Keratinocyte (primary cell): Measurements from ENCODE around the gene CFAP20. TPM values are rescaled to one million over a fixed set of nuclear protein-coding genes. Genes with fewer than 3 reads are reported as not detected.
"Not testable (repeated sequence)": the region's sequence is repeated elsewhere in the genome, so short reads cannot be mapped to it uniquely, and the experiment has no call there.

Source experiments
- DNase-seq: peaks from one replicate; pipeline ENCODE4 v3.0.0-alpha.2; 2011; ENCODE audit warnings: low read depth, missing footprints, low spot score
- FAIRE-seq: peaks from 2 replicates; lab custom pipeline; 2011; peaks lifted over from hg19 to GRCh38; lab: Jason Lieb, UNC
- H2AFZ ChIP-seq: 2 replicates; pipeline ENCODE4 v1.6.0; 2012; ENCODE audit warnings: low read length, control low read depth, inconsistent platforms; ENCODE audit not compliant: control insufficient read depth
- H3K27ac ChIP-seq: 2 replicates; pipeline ENCODE4 v1.5.1; 2011; ENCODE audit warnings: low read length; ENCODE audit not compliant: control insufficient read depth, insufficient read depth
- H3K27me3 ChIP-seq: 3 replicates; pipeline ENCODE4 v1.6.0; 2011; ENCODE audit warnings: low read length; ENCODE audit not compliant: control insufficient read depth, insufficient read depth; ENCODE audit errors: extremely low read depth
- H3K36me3 ChIP-seq, 2 experiments: 2 replicates in 1 of 2; 3 replicates in 1 of 2; pipeline ENCODE4 v1.5.1; 2011; ENCODE audit warnings: low read length in 2 of 2, mild to moderate bottlenecking in 1 of 2; ENCODE audit not compliant: control insufficient read depth in 2 of 2, insufficient read depth in 2 of 2; ENCODE audit errors: extremely low read depth in 1 of 2
- H3K4me1 ChIP-seq: 3 replicates; pipeline ENCODE4 v1.5.1; 2011; ENCODE audit warnings: low read length; ENCODE audit not compliant: control insufficient read depth, insufficient read depth; ENCODE audit errors: extremely low read depth
- H3K4me2 ChIP-seq: 3 replicates; pipeline ENCODE4 v1.6.0; 2011; ENCODE audit warnings: low read depth, low read length; ENCODE audit not compliant: control insufficient read depth, insufficient read depth; ENCODE audit errors: extremely low read depth
- H3K4me3 ChIP-seq, 3 experiments: fragments of 200-600 bp in 1 of 3; sonication (generic) in 1 of 3; 2 replicates in 2 of 3; 3 replicates in 1 of 3; pipeline ENCODE4 v1.5.1; 2011 to 2016; ENCODE audit warnings: low read length in 3 of 3, mild to moderate bottlenecking in 3 of 3, control low read depth in 2 of 3, inconsistent platforms in 1 of 3, low read depth in 1 of 3, mixed read lengths in 1 of 3, mixed run types in 1 of 3, moderate library complexity in 1 of 3; ENCODE audit not compliant: control insufficient read depth in 2 of 3, insufficient read depth in 2 of 3; ENCODE audit errors: extremely low read depth in 1 of 3
- H3K79me2 ChIP-seq: 2 replicates; pipeline ENCODE4 v1.6.0; 2012; ENCODE audit warnings: low read length; ENCODE audit not compliant: control insufficient read depth, insufficient read depth
- H3K9ac ChIP-seq: 3 replicates; pipeline ENCODE4 v1.6.0; 2011; ENCODE audit warnings: low read length; ENCODE audit not compliant: control insufficient read depth, insufficient read depth; ENCODE audit errors: extremely low read depth
- H3K9me1 ChIP-seq: 3 replicates; pipeline ENCODE4 v1.6.0; 2011; ENCODE audit warnings: low read length; ENCODE audit not compliant: control insufficient read depth, insufficient read depth; ENCODE audit errors: extremely low read depth
- H3K9me3 ChIP-seq: 2 replicates; pipeline ENCODE4 v1.5.1; 2012; ENCODE audit warnings: low read depth, low read length; ENCODE audit not compliant: control insufficient read depth
- H4K20me1 ChIP-seq: 3 replicates; pipeline ENCODE4 v1.6.0; 2011; ENCODE audit warnings: low read length; ENCODE audit not compliant: control insufficient read depth, insufficient read depth; ENCODE audit errors: extremely low read depth
- CTCF ChIP-seq, 3 experiments: IDR thresholded peaks in 1 of 3; conservative IDR thresholded peaks in 1 of 3; optimal IDR thresholded peaks in 1 of 3; 2 replicates in 2 of 3; 3 replicates in 1 of 3; pipeline versions ENCODE3 to v1.5.1; 2011; ENCODE audit warnings: low read length in 3 of 3, mild to moderate bottlenecking in 3 of 3, moderate library complexity in 2 of 3, control low read depth in 1 of 3, inconsistent platforms in 1 of 3; ENCODE audit not compliant: insufficient read depth in 2 of 3; ENCODE audit errors: extremely low read depth in 1 of 3
- EZH2 ChIP-seq: IDR thresholded peaks from one replicate; pipeline ENCODE4 v1.6.1; 2012; ENCODE audit warnings: inconsistent platforms, mild to moderate bottlenecking, low read length, moderate library complexity
- dilution Hi-C: fragments of 300-500 bp; cut with MboI; formaldehyde crosslinking; loops from one replicate; pipeline ENCODE4 v1.7.0; 2020; ENCODE audit warnings: low sequenced_read_pairs; ENCODE audit not compliant: extremely low pct_ligation_motif_present
- polyA plus RNA-seq, 5 experiments: library from polyadenylated mRNA; depleted of rRNA in 3 of 5; stranded (reverse) in 3 of 5; stranded (forward) in 1 of 5; unstranded in 1 of 5; fragments of >200 nt; gene quantifications; 1 replicate in 1 of 5; 2 replicates in 3 of 5; 3 replicates in 1 of 5; pipeline versions ENCODE4 v1.2.1 to v1.2.3, GENCODE V29; 2011 to 2012; ENCODE audit warnings: missing spikeins in 2 of 5, low read depth in 1 of 5, low replicate concordance in 1 of 5

CFAP20 gene
- polyA plus RNA-seq, 1 donor (not counting 4 experiments of a cell fraction or from before 2014, with no cell fraction given): 52.0 TPM

GRCh38 chr16:58094791-58095574, 34.2 kb downstream of the CFAP20 start:
- no peak for FAIRE-seq
- H3K36me3 ChIP-seq: no peaks in the 10 kb centered on the region
- no peaks in the 10 kb centered on the region for H4K20me1 ChIP-seq
- no peak for DNase-seq
- TF ChIP-seq EZH2 (no peak), CTCF (optimal IDR thresholded peaks at IDR 0.05 in 1 of 3, IDR thresholded peaks at IDR 0.05 in 1 of 3, conservative IDR thresholded peaks at IDR 0.05 in 1 of 3; ENCODE audit: extremely low read depth in 1 of 3, insufficient read depth in 2 of 3, low read length in 3 of 3) (no peak)
- H3K4me1 ChIP-seq: peaks cover 12% of the 10 kb centered on the region
- no peaks in the 10 kb centered on the region for H3K79me2 ChIP-seq
- H3K4me3 ChIP-seq: no peak overlapping the region
- H3K9me3 ChIP-seq: no peaks in the 10 kb centered on the region
- H3K4me2 ChIP-seq: no peak overlapping the region
- no peak overlapping the region for H3K9ac ChIP-seq
- no peak overlapping the region for H2AFZ ChIP-seq
- no peak overlapping the region for H3K27ac ChIP-seq
- dilution Hi-C loops: no loop called here
- no peaks in the 10 kb centered on the region for H3K9me1 ChIP-seq
- H3K27me3 ChIP-seq: peaks cover 4% of the 10 kb centered on the region

- TF ChIP-seq EZH2 (no peak), CTCF (optimal IDR thresholded peaks at IDR 0.05 in 1 of 3, IDR thresholded peaks at IDR 0.05 in 1 of 3, conservative IDR thresholded peaks at IDR 0.05 in 1 of 3; ENCODE audit: extremely low read depth in 1 of 3, insufficient read depth in 2 of 3, low read length in 3 of 3) (no peak)
- Histone ChIP-seq H3K9me3 (no peaks in the 10 kb centered on the region), H3K79me2 (no peaks in the 10 kb centered on the region), H3K27ac (no peak overlapping the region), H3K9ac (no peak overlapping the region), H3K36me3 (no peaks in the 10 kb centered on the region), H2AFZ (no peak overlapping the region), H3K4me1 (peaks cover 12% of the 10 kb centered on the region), H3K4me2 (no peak overlapping the region), H3K4me3 (no peak overlapping the region), H3K27me3 (peaks cover 4% of the 10 kb centered on the region), H4K20me1 (no peaks in the 10 kb centered on the region), H3K9me1 (no peaks in the 10 kb centered on the region)
- DNase-seq (no peak), FAIRE-seq (no peak)
- dilution Hi-C loops: no loop called here
Observed at GRCh38 chr16:58094026-58094425, 35.2 kb downstream of the CFAP20 start.

DNA sequence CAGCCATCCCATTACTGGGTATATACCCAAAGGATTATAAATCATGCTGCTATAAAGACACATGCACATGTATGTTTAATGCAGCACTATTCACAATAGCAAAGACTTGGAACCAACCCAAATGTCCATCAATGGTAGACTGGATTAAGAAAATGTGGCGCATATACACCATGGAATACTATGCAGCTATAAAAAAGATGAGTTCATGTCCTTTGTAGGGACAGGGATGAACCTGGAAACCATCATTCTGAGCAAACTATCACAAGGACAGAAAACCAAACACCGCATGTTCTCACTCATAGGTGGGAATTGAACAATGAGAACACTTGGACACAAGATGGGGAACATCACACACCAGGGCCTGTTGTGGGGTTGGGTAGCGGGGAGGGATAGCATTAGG, 38.8 kb downstream of the CFAP20 start:
- H3K27me3 ChIP-seq, H3K36me3 ChIP-seq, H3K9ac ChIP-seq, DNase-seq, H3K79me2 ChIP-seq, dilution Hi-C loops, H3K4me2 ChIP-seq, H3K4me3 ChIP-seq, FAIRE-seq, H3K4me1 ChIP-seq, H3K9me3 ChIP-seq, H2AFZ ChIP-seq, H3K9me1 ChIP-seq, H3K27ac ChIP-seq, H4K20me1 ChIP-seq: not testable (repeated sequence)
